Osteoblast (primary cell): ENCODE data around the gene CCDC88B. TPM values are rescaled to one million over a fixed set of nuclear protein-coding genes. Genes with fewer than 3 reads are reported as not detected.

Experiments used
- DNase-seq: peaks from one replicate; pipeline ENCODE4 v3.0.0; 2011; ENCODE audit warnings: low spot score, mixed read lengths; ENCODE audit not compliant: insufficient read length; ENCODE audit errors: missing footprints
- H2AFZ ChIP-seq: 2 replicates; pipeline ENCODE4 v1.6.0; 2011; ENCODE audit warnings: mild to moderate bottlenecking, low read length
- H3K27ac ChIP-seq: 2 replicates; pipeline ENCODE4 v1.5.1; 2011; ENCODE audit warnings: mild to moderate bottlenecking, low read depth, low read length, moderate library complexity
- H3K27me3 ChIP-seq: 2 replicates; pipeline ENCODE4 v1.6.0; 2012; ENCODE audit warnings: mild to moderate bottlenecking, control low read depth, inconsistent platforms, low read length, moderate library complexity; ENCODE audit not compliant: insufficient read depth
- H3K36me3 ChIP-seq: 2 replicates; pipeline ENCODE4 v1.5.1; 2011; ENCODE audit warnings: mild to moderate bottlenecking, low read length, control low read depth, moderate library complexity; ENCODE audit not compliant: insufficient read depth
- H3K4me1 ChIP-seq: 2 replicates; pipeline ENCODE4 v1.5.1; 2011; ENCODE audit warnings: mild to moderate bottlenecking, low read length, control low read depth, moderate library complexity; ENCODE audit not compliant: insufficient read depth
- H3K4me2 ChIP-seq: 2 replicates; pipeline ENCODE4 v1.6.0; 2011; ENCODE audit warnings: mild to moderate bottlenecking, low read length; ENCODE audit not compliant: insufficient read depth
- H3K4me3 ChIP-seq: fragments of 200-600 bp; sonication (generic); 3 replicates; pipeline ENCODE4 v1.5.1; 2012; ENCODE audit warnings: mild to moderate bottlenecking, low read length, inconsistent platforms; ENCODE audit not compliant: insufficient read depth
- H3K79me2 ChIP-seq: 2 replicates; pipeline ENCODE4 v1.6.0; 2012; ENCODE audit warnings: mild to moderate bottlenecking, low read length, control low read depth, inconsistent platforms; ENCODE audit not compliant: insufficient read depth
- H3K9me3 ChIP-seq: 2 replicates; pipeline ENCODE4 v1.5.1; 2011; ENCODE audit warnings: low read depth, low read length, control low read depth
- H4K20me1 ChIP-seq: 2 replicates; pipeline ENCODE4 v1.6.0; 2012; ENCODE audit warnings: mild to moderate bottlenecking, low read length, control low read depth; ENCODE audit not compliant: insufficient read depth
- total RNA-seq: library from RNA; depleted of rRNA; stranded (reverse); fragments of >200 nt; gene quantifications from 2 replicates; pipeline ENCODE4 v1.2.3, GENCODE V29; 2012
- TF ChIP-seq, protein P1 (sequence below): IDR thresholded peaks from 2 replicates; pipeline ENCODE4 v1.5.1; 2011; ENCODE audit warnings: mild to moderate bottlenecking, low read depth, low read length, moderate library complexity; ENCODE audit errors: extremely low read depth

The CCDC88B gene
- total RNA-seq, 1 donor, result 1.4 TPM

DNA sequence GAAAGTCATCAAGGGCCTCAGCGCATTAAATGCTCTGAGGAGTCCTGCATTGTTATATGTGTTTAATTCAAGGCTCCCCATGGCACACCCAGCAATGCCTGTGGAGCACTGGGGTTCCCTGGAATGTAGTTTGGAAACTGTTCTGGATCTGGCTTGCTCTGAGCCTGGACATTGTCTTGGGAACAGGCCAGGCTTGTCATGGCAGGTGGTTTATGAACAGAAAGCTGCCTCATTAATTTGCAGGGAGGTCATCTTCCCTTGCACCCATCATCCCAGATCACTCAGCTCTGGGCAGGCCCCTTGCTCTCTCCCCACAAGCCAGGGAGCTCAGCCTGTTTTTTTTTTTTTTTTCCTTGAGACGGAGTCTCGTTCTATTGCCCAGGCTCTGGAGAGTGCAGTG lies 51.8 kb downstream of the CCDC88B start:
- Histone ChIP-seq H2AFZ (no peak overlapping the region), H3K4me1 (no peaks in the 10 kb centered on the region), H3K9me3 (no peaks in the 10 kb centered on the region), H3K4me3 (no peak overlapping the region), H3K79me2 (no peaks in the 10 kb centered on the region), H3K4me2 (no peak overlapping the region), H4K20me1 (no peaks in the 10 kb centered on the region), H3K36me3 (no peaks in the 10 kb centered on the region), H3K27ac (no peak overlapping the region), H3K27me3 (peaks cover 27% of the 10 kb centered on the region)
- TF ChIP-seq, protein P1, sequence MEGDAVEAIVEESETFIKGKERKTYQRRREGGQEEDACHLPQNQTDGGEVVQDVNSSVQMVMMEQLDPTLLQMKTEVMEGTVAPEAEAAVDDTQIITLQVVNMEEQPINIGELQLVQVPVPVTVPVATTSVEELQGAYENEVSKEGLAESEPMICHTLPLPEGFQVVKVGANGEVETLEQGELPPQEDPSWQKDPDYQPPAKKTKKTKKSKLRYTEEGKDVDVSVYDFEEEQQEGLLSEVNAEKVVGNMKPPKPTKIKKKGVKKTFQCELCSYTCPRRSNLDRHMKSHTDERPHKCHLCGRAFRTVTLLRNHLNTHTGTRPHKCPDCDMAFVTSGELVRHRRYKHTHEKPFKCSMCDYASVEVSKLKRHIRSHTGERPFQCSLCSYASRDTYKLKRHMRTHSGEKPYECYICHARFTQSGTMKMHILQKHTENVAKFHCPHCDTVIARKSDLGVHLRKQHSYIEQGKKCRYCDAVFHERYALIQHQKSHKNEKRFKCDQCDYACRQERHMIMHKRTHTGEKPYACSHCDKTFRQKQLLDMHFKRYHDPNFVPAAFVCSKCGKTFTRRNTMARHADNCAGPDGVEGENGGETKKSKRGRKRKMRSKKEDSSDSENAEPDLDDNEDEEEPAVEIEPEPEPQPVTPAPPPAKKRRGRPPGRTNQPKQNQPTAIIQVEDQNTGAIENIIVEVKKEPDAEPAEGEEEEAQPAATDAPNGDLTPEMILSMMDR, result no peak
- no peak for DNase-seq

DNA sequence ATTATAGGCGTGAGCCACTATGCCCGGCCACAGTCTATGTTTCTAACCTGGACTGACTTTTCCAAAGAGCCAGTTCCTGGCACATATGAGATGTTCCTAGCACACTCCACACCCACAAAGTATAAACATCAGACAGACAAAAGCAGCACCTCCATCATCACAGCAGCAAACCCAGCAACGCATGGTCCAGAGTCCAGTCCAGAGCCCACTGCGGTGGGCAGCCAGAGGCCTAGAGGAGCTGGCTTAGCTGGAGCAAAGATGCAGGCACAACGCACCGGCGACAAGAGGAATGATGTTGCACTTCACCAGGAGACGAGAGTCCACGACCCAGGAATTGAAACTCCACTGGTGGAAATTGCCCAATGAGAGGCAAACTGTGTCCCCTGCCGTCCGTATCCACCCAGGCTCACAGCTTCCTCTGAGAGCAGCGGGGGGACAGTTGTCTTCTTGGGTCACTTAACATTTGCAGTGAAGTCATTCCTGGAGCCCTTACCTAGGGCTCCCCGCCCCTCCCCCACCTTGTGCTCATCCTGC lies 55.6 kb downstream of the CCDC88B start:
- TF ChIP-seq, protein P1, result no peak
- H2AFZ ChIP-seq, result no peak overlapping the region
- no peak overlapping the region for H3K4me2 ChIP-seq
- no peaks in the 10 kb centered on the region for H3K4me1 ChIP-seq
- H3K36me3 ChIP-seq, result no peaks in the 10 kb centered on the region
- no peak overlapping the region for H3K27ac ChIP-seq
- H3K9me3 ChIP-seq, result no peaks in the 10 kb centered on the region
- no peaks in the 10 kb centered on the region for H4K20me1 ChIP-seq
- H3K27me3 ChIP-seq, result peaks cover 13% of the 10 kb centered on the region
- no peaks in the 10 kb centered on the region for H3K79me2 ChIP-seq
- no peak overlapping the region for H3K4me3 ChIP-seq
- DNase-seq, result peak; percentile 51

DNA sequence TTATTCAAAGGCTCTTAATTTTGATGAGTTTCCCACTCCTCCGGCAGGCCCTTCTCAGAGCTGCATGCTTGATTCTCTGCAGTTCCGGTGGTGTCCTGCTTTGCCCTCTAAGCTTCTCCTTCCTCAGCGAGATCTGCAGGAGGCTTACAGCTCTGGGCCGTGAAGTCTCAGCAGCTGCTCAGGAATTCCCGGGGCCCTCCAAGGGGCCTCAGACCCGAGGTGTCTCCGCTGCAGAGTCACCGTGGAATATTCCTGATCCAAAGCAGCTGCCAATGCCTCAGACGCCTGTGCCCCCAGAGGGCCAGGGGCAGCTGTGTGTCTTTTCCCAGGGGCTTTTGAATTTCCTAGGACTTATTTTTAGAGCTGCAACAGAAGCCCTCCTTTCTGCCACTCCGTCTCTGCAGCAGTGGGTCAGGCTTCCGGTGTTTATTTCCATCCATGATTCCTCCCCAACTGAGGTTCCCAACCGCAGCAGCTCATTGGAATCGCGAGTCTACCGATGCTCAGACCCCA lies 56.1 kb downstream of the CCDC88B start:
- H3K27me3 ChIP-seq, result peaks cover 18% of the 10 kb centered on the region
- peak overlapping the region; percentile 35 for H2AFZ ChIP-seq
- peak; percentile 77 for DNase-seq
- H3K4me3 ChIP-seq, result no peak overlapping the region
- no peak overlapping the region for H3K4me2 ChIP-seq
- H3K9me3 ChIP-seq, result no peaks in the 10 kb centered on the region
- H3K4me1 ChIP-seq, result no peaks in the 10 kb centered on the region
- no peaks in the 10 kb centered on the region for H3K36me3 ChIP-seq
- no peaks in the 10 kb centered on the region for H3K79me2 ChIP-seq
- TF ChIP-seq, protein P1, result no peak
- H3K27ac ChIP-seq, result no peak overlapping the region
- no peaks in the 10 kb centered on the region for H4K20me1 ChIP-seq

DNA sequence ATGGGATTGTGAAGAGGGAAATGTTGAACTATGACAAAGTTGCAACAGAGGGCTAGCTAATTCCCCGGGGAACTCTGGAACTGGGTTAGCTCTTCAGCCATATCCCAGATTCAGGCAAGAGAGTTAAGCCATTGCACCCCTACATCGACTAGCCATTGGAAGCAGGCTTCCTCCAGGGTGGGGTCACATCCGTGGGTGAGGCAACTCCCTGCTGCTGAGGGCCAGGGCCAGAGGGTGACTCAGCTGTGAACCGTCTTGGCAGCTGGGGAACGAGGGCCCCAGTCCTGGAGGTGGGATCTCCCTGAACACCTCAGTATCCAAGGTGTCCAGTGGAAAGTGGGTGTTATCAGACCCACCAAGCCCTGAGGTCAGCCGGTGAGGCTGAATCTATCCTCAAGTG lies 60.1 kb downstream of the CCDC88B start:
- no peak overlapping the region for H3K4me2 ChIP-seq
- no peaks in the 10 kb centered on the region for H3K79me2 ChIP-seq
- no peaks in the 10 kb centered on the region for H4K20me1 ChIP-seq
- no peaks in the 10 kb centered on the region for H3K4me1 ChIP-seq
- no peak for DNase-seq
- no peaks in the 10 kb centered on the region for H3K9me3 ChIP-seq
- TF ChIP-seq, protein P1, result no peak
- H3K4me3 ChIP-seq, result no peak overlapping the region
- no peak overlapping the region for H3K27ac ChIP-seq
- no peak overlapping the region for H2AFZ ChIP-seq
- H3K36me3 ChIP-seq, result no peaks in the 10 kb centered on the region
- peaks cover 20% of the 10 kb centered on the region for H3K27me3 ChIP-seq
